GM12874 (cell line): ENCODE results near the gene WBP1.

ENCODE experiments used
- TF ChIP-seq, protein P1 (sequence below): IDR thresholded peaks from 2 replicates; pipeline ENCODE4 v1.5.1; 2011; ENCODE audit warnings: low read depth, mild to moderate bottlenecking, control low read depth, low read length, moderate library complexity; ENCODE audit not compliant: insufficient read depth

WBP1 gene

DNA sequence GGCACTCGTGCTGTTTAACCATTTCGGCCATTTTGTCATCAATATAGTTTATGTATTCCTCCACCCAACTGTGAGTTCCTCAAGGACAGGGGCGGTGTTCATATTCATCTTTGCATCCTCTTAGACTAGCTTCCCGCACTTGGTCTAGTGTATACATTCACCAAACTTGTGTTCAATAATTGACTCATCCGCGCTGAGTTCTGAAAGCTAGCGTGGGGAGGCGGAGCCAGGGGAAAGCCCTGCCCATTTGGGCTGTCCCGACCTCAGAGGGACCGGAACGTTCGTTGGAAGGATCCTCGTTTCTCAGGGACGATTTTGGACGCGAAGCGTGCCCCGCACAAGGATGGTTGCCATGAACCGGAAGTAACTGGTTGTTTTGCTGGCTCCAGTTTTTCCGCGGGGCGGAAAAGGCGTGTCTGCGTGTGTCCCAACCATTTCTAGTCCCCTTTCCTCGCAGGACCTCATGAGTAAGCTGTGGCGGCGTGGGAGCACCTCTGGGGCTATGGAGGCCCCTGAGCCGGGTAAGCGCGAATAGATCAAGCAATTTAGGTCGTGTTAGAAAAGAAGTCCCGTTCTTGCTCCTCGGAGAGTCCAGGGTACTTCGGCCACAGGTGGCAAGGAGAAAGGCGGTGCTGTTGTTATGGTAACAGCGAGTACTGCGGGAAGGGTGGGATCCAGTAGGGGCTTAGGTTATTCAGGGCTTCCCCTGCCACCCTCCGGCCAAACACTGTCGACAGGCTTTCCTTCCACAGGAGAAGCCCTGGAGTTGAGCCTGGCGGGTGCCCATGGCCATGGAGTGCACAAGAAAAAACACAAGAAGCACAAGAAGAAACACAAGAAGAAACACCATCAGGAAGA lies 3.4 kb upstream of the WBP1 start, which contains the start of gene INO80B:
Gene INO80B, plus strand, starts transcription at position 434 of the 858 bp plus-strand sequence. Its CDS starts 30 bp downstream, at position 464.
- TF ChIP-seq, protein P1, sequence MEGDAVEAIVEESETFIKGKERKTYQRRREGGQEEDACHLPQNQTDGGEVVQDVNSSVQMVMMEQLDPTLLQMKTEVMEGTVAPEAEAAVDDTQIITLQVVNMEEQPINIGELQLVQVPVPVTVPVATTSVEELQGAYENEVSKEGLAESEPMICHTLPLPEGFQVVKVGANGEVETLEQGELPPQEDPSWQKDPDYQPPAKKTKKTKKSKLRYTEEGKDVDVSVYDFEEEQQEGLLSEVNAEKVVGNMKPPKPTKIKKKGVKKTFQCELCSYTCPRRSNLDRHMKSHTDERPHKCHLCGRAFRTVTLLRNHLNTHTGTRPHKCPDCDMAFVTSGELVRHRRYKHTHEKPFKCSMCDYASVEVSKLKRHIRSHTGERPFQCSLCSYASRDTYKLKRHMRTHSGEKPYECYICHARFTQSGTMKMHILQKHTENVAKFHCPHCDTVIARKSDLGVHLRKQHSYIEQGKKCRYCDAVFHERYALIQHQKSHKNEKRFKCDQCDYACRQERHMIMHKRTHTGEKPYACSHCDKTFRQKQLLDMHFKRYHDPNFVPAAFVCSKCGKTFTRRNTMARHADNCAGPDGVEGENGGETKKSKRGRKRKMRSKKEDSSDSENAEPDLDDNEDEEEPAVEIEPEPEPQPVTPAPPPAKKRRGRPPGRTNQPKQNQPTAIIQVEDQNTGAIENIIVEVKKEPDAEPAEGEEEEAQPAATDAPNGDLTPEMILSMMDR = no peak

DNA sequence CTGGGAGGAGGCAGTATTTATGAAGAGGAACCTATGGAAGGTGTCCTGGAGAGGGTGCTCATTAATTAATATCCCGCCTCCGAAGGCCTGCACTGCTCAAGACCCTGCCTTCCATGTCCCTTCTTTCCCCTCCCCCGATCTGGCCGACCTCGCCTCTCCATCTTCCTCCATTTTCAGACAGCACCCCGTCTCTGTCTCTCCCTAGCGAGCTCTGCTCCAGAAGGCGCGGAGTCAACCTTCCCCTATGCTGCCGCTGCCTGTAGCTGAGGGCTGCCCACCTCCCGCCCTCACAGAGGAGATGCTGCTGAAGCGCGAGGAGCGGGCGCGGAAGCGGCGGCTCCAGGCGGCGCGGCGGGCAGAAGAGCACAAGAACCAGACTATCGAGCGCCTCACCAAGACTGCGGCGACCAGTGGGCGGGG lies 1.1 kb upstream of the WBP1 start:
- TF ChIP-seq, protein P1 = no peak

DNA sequence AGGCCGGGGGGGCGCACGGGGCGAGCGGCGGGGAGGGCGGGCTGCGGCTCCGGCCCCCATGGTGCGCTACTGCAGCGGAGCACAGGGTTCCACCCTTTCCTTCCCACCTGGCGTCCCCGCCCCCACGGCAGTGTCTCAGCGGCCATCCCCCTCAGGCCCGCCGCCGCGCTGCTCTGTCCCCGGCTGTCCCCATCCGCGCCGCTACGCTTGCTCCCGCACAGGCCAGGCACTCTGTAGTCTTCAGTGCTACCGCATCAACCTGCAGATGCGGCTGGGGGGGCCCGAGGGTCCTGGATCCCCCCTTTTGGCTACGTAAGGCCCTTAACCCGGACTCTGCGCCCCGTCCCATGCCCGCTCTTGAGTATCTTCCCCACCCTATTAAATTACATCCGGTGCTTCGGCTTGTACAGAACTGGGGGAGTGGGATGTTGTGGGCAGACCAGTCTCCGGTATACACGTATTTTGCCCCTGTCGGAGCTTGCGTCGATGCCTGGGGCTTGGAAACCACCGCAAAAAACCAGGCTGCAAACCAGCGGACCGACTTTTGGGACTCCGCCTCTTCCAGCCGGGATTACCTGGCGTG lies 598 bp upstream of the WBP1 start:
- TF ChIP-seq, protein P1 = no peak

DNA sequence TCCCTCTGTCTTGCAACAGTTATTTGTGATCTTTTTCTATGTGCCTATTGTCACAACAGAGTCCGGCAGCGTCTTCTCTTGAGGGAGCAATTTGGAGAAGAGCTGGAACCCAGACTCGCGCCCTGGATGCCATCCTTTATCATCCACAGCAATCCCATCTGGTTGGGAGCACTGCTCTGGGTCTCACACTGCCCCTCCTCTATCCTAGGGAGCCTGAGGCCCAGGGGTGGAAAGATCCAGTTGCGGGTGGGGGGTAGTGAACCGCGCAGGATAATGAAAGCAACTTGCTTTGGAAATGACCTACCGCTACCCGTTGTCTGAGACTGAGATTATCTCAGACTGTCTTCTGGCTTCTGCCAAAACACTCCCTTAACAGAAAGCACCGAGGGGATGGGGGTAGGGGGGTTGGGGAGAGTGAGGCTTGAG lies 713 bp downstream of the WBP1 start:
- TF ChIP-seq, protein P1 = no peak

DNA sequence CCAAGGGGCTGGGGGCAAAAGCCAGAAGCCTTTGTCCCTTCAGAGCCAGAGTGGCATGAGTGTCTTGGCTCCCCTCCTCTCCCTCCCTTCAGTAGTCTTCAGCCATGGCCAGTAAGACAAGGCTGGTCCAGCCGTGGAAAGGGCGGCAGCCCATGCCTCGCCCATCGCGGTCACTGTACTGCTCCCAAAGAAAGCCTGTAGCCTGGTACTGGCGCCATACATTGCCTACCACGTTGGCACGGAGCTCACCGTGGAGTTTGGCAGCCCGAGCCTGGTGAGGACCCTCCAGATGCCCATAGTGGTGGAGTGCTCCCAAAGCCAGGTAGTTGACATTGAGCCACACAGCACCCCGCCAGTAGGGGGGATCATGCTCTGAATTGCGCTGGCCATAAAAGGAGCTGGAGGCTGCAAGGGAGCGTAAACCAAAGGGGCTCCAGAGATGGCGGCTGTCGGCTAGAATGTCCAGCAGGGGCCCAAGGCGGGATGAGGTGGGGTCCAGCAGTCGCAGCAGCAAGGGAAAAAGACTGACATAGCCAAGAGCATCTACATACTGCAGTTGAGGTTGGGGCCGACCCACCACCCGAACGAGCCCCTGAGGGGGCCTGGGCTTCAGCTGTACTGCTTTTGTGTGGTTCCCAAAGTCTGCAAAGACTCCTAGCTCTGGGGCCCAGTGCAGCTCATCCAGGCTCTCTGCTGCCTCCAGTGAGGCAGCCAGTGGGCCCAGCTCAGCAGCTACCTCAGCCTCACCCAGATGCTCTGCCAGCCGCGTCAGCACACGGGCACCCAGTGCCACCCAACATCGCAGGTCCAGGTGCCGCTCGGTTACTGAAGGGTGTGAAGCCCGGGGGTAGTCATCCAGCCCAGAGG lies 3.2 kb downstream of the WBP1 start:
- TF ChIP-seq, protein P1 = no peak

DNA sequence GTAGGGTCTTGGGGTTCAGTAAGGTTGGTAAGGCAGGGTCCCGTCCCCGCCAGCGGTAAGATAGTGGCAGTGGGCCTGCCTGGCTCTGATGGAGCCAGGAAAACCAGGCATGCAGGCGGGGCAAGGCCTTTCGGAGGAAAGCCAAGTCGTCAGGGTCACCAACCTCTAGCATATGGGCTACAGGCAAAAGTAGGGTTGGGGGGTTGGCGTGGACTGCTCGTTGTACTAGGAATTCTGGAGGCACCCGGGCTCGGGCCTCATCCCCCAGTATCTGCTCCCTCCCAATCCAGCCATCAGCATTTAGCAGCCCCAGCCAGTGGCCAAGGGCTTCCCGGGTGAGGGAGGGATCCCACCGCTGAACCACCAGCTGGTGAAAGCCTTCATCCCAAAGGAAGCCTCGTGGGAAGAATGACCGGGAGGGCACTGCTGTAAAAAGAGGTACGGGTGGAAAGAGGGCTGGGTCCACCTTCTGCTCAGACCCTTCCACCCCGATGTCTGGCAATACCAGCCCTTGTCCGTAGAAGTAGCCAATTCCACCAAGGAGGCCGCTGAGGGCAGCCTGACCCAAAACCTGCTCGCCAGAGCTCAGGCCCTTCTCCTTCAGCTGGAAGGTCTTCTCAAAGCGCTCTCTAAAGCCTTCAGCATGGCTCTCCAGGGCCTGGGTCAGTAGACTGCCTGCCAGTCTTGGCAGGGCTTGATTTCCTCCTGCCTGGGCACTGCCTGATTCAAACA lies 4.0 kb downstream of the WBP1 start:
- TF ChIP-seq, protein P1 = no peak

DNA sequence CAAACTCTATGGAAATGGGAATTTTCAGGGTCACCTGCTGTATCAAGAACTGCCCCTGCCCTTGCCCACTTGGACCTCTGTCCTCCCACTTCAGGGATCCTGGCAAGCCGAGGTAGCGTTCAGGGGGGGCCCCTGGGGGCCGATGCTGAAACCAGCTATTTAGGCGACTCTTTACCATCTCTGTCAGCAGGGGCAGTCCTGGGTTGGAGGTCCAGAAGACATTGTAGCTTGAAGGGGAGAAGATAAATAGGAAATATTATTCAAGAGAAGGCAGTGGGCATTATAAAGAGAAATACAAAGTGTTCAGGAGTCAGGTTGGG lies 4.5 kb downstream of the WBP1 start:
- TF ChIP-seq, protein P1 = no peak
